ENCODE data around the gene NAALADL2. TPM values are rescaled to one million over a fixed set of nuclear protein-coding genes. Genes with fewer than 3 reads are reported as not detected.

Gene NAALADL2
- total and polyA plus RNA-seq, 9 of the 15 experiments (the other 6 are each of a cell fraction or from before 2014, with no cell fraction given), result 0.29 to 1.1 (median 0.79) TPM; not detected in 1

DNA sequence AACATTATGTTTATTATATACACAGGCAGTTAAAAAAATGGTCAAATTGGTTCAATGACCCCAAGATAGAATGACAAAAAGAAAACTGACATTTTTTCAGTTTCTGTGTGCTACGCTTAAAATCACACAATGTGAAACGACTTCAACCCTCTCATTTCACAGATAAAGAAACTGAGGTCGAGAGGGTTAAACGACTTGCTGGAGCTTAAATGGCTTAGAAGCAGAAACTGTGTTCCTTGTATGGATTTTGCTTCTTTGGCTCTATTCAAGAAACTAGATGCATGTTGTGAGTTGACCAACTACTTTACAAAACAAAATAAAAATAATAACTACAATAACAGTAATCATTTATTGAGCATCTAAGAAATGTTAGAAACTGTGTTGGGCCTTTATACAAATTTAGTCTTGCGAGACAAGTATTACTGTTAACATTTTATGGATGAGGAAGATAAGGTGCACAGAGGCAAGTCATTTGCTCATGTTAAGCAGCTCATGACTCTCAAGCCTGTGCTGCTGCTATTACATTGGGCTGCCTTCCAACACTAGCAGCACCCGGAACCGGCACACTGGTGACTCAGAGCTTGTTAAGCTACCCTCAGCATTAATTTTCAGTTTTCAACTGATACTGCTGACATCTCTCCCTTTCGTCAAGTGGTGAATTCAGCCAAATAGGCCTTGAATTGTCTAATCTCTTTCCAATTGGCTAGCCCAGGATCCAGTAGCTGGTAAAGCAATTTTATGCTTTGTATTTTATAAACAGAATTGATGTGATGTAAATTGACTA, 487.6 kb downstream of the NAALADL2 start:
- no peak overlapping the region for H3K4me2 ChIP-seq (ENCODE audit: insufficient read depth, low read length)

More for the DNA sequence above, 487.6 kb downstream of the NAALADL2 start:
- Histone ChIP-seq H3K36me3 (ENCODE audit: control insufficient read depth, insufficient read depth, low read length) (no peaks in the 10 kb centered on the region), H3K9ac (ENCODE audit: insufficient read depth in 1 of 2, low read depth in 2 of 2, low read length in 2 of 2) (no peak overlapping the region), H3K9me3 (replicated peaks; ENCODE audit: control insufficient read depth, insufficient read depth, low read depth, low read length) (no peaks in the 10 kb centered on the region; the same call in 1 of the 2 replicates), H3K9me1 (ENCODE audit: control insufficient read depth, insufficient read depth, low read length) (no peaks in the 10 kb centered on the region), H3K27ac (ENCODE audit: extremely low read depth, low read depth, low read length) (no peak overlapping the region), H3K4me1 (replicated peaks in 1 of 2; ENCODE audit: control insufficient read depth in 2 of 2, insufficient read depth in 2 of 2, low read length in 2 of 2) (no peaks in the 10 kb centered on the region), H2AFZ (ENCODE audit: low read depth, low read length) (no peak overlapping the region), H3K27me3 (ENCODE audit: control insufficient read depth in 2 of 2, insufficient read depth in 2 of 2, low read length in 2 of 2) (no peaks in the 10 kb centered on the region), H3K79me2 (ENCODE audit: control insufficient read depth, insufficient read depth, low read length) (no peaks in the 10 kb centered on the region), H4K20me1 (replicated peaks; ENCODE audit: control insufficient read depth, insufficient read depth, low read length) (no peaks in the 10 kb centered on the region), H3K4me3 (no peak overlapping the region)
- no peak for ATAC-seq
- DNase-seq (ENCODE audit: extremely low read depth in 1 of 4, low spot score in 3 of 4), result no peak
- in situ Hi-C loops (cut with MboI) (no loop called here), intact Hi-C loops (cut with micrococcal nuclease) (no loop called here)
- ChIA-PET CTCF (ENCODE audit: low intra/inter-chr PET ratio) (no interaction called here), POLR2A (interaction anchor here (0.5 kb wide), 1 partner anchor 201 kb away, joined by 3 read pairs; no protein-coding TSS in a partner anchor)
- no TSS peak for BruUV-seq (replicated peaks)
- WGBS (ENCODE audit: insufficient coverage, low coverage, missing lambda C conversion rate), result 2% methylated on average over 8 of the region's 8 CpGs
- TF ChIP-seq, protein P1, sequence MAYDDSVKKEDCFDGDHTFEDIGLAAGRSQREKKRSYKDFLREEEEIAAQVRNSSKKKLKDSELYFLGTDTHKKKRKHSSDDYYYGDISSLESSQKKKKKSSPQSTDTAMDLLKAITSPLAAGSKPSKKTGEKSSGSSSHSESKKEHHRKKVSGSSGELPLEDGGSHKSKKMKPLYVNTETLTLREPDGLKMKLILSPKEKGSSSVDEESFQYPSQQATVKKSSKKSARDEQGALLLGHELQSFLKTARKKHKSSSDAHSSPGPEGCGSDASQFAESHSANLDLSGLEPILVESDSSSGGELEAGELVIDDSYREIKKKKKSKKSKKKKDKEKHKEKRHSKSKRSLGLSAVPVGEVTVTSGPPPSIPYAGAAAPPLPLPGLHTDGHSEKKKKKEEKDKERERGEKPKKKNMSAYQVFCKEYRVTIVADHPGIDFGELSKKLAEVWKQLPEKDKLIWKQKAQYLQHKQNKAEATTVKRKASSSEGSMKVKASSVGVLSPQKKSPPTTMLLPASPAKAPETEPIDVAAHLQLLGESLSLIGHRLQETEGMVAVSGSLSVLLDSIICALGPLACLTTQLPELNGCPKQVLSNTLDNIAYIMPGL (CRISPR knock-in tag; IDR thresholded peaks at IDR 0.05), result no peak
- TF ChIP-seq, protein P2, sequence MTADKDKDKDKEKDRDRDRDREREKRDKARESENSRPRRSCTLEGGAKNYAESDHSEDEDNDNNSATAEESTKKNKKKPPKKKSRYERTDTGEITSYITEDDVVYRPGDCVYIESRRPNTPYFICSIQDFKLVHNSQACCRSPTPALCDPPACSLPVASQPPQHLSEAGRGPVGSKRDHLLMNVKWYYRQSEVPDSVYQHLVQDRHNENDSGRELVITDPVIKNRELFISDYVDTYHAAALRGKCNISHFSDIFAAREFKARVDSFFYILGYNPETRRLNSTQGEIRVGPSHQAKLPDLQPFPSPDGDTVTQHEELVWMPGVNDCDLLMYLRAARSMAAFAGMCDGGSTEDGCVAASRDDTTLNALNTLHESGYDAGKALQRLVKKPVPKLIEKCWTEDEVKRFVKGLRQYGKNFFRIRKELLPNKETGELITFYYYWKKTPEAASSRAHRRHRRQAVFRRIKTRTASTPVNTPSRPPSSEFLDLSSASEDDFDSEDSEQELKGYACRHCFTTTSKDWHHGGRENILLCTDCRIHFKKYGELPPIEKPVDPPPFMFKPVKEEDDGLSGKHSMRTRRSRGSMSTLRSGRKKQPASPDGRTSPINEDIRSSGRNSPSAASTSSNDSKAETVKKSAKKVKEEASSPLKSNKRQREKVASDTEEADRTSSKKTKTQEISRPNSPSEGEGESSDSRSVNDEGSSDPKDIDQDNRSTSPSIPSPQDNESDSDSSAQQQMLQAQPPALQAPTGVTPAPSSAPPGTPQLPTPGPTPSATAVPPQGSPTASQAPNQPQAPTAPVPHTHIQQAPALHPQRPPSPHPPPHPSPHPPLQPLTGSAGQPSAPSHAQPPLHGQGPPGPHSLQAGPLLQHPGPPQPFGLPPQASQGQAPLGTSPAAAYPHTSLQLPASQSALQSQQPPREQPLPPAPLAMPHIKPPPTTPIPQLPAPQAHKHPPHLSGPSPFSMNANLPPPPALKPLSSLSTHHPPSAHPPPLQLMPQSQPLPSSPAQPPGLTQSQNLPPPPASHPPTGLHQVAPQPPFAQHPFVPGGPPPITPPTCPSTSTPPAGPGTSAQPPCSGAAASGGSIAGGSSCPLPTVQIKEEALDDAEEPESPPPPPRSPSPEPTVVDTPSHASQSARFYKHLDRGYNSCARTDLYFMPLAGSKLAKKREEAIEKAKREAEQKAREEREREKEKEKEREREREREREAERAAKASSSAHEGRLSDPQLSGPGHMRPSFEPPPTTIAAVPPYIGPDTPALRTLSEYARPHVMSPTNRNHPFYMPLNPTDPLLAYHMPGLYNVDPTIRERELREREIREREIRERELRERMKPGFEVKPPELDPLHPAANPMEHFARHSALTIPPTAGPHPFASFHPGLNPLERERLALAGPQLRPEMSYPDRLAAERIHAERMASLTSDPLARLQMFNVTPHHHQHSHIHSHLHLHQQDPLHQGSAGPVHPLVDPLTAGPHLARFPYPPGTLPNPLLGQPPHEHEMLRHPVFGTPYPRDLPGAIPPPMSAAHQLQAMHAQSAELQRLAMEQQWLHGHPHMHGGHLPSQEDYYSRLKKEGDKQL (CRISPR knock-in tag; IDR thresholded peaks at IDR 0.05; ENCODE audit: borderline replicate concordance), result no peak
- TF ChIP-seq, protein P3, sequence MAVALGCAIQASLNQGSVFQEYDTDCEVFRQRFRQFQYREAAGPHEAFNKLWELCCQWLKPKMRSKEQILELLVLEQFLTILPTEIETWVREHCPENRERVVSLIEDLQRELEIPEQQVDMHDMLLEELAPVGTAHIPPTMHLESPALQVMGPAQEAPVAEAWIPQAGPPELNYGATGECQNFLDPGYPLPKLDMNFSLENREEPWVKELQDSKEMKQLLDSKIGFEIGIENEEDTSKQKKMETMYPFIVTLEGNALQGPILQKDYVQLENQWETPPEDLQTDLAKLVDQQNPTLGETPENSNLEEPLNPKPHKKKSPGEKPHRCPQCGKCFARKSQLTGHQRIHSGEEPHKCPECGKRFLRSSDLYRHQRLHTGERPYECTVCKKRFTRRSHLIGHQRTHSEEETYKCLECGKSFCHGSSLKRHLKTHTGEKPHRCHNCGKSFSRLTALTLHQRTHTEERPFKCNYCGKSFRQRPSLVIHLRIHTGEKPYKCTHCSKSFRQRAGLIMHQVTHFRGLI (CRISPR knock-in tag; IDR thresholded peaks at IDR 0.05), result no peak
- TF ChIP-seq MCM3 (IDR thresholded peaks at IDR 0.05), result no peak
- no peak for TF ChIP-seq ZNF445 (CRISPR knock-in tag; IDR thresholded peaks at IDR 0.05; ENCODE audit: low read depth)
- no peak for TF ChIP-seq C11orf30 (IDR thresholded peaks at IDR 0.05; ENCODE audit: low read depth)
- TF ChIP-seq, protein P4, sequence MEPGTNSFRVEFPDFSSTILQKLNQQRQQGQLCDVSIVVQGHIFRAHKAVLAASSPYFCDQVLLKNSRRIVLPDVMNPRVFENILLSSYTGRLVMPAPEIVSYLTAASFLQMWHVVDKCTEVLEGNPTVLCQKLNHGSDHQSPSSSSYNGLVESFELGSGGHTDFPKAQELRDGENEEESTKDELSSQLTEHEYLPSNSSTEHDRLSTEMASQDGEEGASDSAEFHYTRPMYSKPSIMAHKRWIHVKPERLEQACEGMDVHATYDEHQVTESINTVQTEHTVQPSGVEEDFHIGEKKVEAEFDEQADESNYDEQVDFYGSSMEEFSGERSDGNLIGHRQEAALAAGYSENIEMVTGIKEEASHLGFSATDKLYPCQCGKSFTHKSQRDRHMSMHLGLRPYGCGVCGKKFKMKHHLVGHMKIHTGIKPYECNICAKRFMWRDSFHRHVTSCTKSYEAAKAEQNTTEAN (CRISPR knock-in tag; IDR thresholded peaks at IDR 0.05), result no peak
- no peak for FAIRE-seq
